Vagina (tissue), 2 donors: ENCODE measurements around the gene FAM98B.

Source experiments
- POLR2A ChIP-seq, 2 donors: fragments of 450-650 bp; IDR thresholded peaks; one replicate each; pipeline ENCODE4 v1.6.1; 2017; ENCODE audit warnings: antibody characterized with exemption in 2 of 2, mild to moderate bottlenecking in 2 of 2, moderate library complexity in 2 of 2
- POLR2AphosphoS5 ChIP-seq, 2 donors: sonication (generic); formaldehyde crosslinking; IDR thresholded peaks; one replicate each; pipeline ENCODE4 v1.9.0; 2017; ENCODE audit warnings: antibody characterized with exemption in 2 of 2, mild to moderate bottlenecking in 2 of 2, low read depth in 1 of 2; ENCODE audit not compliant: insufficient read depth in 1 of 2
- TF ChIP-seq, protein P1 (sequence below), 3 experiments: fragments of 450-650 bp in 2 of 3; fragments of 200-600 bp in 1 of 3; sonication (generic) in 1 of 3; IDR thresholded peaks; one replicate each; pipeline ENCODE4 v1.5.1; 2017 to 2019; ENCODE audit warnings: antibody characterized with exemption in 3 of 3, mild to moderate bottlenecking in 2 of 3, moderate library complexity in 2 of 3

GRCh38 chr15:38474155-38474757 lies 20.3 kb downstream of the FAM98B start:
- TF ChIP-seq POLR2A (IDR thresholded peaks at IDR 0.05) (no peak), POLR2AphosphoS5 (IDR thresholded peaks at IDR 0.05; ENCODE audit: insufficient read depth in 1 of 2, low read depth in 1 of 2) (no peak)
- TF ChIP-seq, protein P1, sequence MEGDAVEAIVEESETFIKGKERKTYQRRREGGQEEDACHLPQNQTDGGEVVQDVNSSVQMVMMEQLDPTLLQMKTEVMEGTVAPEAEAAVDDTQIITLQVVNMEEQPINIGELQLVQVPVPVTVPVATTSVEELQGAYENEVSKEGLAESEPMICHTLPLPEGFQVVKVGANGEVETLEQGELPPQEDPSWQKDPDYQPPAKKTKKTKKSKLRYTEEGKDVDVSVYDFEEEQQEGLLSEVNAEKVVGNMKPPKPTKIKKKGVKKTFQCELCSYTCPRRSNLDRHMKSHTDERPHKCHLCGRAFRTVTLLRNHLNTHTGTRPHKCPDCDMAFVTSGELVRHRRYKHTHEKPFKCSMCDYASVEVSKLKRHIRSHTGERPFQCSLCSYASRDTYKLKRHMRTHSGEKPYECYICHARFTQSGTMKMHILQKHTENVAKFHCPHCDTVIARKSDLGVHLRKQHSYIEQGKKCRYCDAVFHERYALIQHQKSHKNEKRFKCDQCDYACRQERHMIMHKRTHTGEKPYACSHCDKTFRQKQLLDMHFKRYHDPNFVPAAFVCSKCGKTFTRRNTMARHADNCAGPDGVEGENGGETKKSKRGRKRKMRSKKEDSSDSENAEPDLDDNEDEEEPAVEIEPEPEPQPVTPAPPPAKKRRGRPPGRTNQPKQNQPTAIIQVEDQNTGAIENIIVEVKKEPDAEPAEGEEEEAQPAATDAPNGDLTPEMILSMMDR (IDR thresholded peaks at IDR 0.05): peak in 2 of 3 experiments; percentile 19 to 43
